ENCODE measurements around the gene DLG2.

DLG2 gene

GRCh38 chr11:84720706-84721402, 906.3 kb downstream of the DLG2 start:
- peak; percentile 77 for DNase-seq

GRCh38 chr11:84719935-84720577, 907.1 kb downstream of the DLG2 start:
- DNase-seq: peak; percentile 41

- peak; percentile 88 for DNase-seq
These were observed 912.8 kb downstream of the DLG2 start for GRCh38 chr11:84714316-84714780.

GRCh38 chr11:84691830-84692229, 935.3 kb downstream of the DLG2 start:
- no peak for DNase-seq

- no peak for DNase-seq
These were observed 939.7 kb downstream of the DLG2 start for GRCh38 chr11:84687433-84687832.

GRCh38 chr11:84686716-84687115, 940.4 kb downstream of the DLG2 start:
- DNase-seq: no peak

- no peak for DNase-seq
These were observed 941.2 kb downstream of the DLG2 start for GRCh38 chr11:84685976-84686375.

GRCh38 chr11:84685149-84685548, 942.0 kb downstream of the DLG2 start:
- DNase-seq: no peak

- DNase-seq: no peak
These were observed 945.7 kb downstream of the DLG2 start for GRCh38 chr11:84681456-84681855.

- no peak for DNase-seq
These were observed 951.6 kb downstream of the DLG2 start for GRCh38 chr11:84675396-84676025.

- DNase-seq: peak; percentile 89
These were observed 953.4 kb downstream of the DLG2 start for GRCh38 chr11:84673753-84674152.

GRCh38 chr11:84671325-84671999, 955.7 kb downstream of the DLG2 start:
- DNase-seq: peak; percentile 54

GRCh38 chr11:84663731-84664130, 963.4 kb downstream of the DLG2 start:
- DNase-seq: no peak

- no peak for DNase-seq
These were observed 966.7 kb downstream of the DLG2 start for GRCh38 chr11:84660257-84660977.

- DNase-seq: no peak
These were observed 971.4 kb downstream of the DLG2 start for GRCh38 chr11:84655712-84656111.

- DNase-seq: no peak
These were observed 978.7 kb downstream of the DLG2 start for GRCh38 chr11:84648471-84648870.

GRCh38 chr11:84645988-84646694, 981.0 kb downstream of the DLG2 start:
- DNase-seq: no peak

- no peak for DNase-seq
These were observed 984.6 kb downstream of the DLG2 start for GRCh38 chr11:84642500-84642899.

- no peak for DNase-seq
These were observed 992.8 kb downstream of the DLG2 start for GRCh38 chr11:84634309-84634708.

GRCh38 chr11:84628871-84629620, 998.1 kb downstream of the DLG2 start:
- no peak for DNase-seq

GRCh38 chr11:84626256-84626655, 1000.9 kb downstream of the DLG2 start:
- DNase-seq: no peak

All from RPMI8226 (cell line).